SK-N-SH (cell line): ENCODE measurements around the gene GRM7. TPM values are rescaled to one million over a fixed set of nuclear protein-coding genes. Genes with fewer than 3 reads are reported as not detected.

Experiments used
- CTCF ChIA-PET: fragments of 300-600, 350-600 bp; formaldehyde crosslinking; extraction: SDS; loops from one replicate; lab custom pipeline; 2021; lab: Yijun Ruan, JAX
- POLR2A ChIA-PET: fragments of 350-600 bp; sonication (Branson Sonifier 250); formaldehyde crosslinking; extraction: SDS; loops from one replicate; lab custom pipeline; 2020; ENCODE audit warnings: antibody characterized with exemption, inconsistent platforms; lab: Yijun Ruan, JAX
- DNase-seq: peaks from one replicate; pipeline ENCODE4 v3.0.0; 2012
- H2AFZ ChIP-seq: fragments of 200-600 bp; sonication (generic); 2 replicates; pipeline ENCODE4 v1.8.1; 2016; ENCODE audit warnings: antibody characterized with exemption, mild to moderate bottlenecking, low read depth
- H3F3A ChIP-seq: fragments of 200-600 bp; sonication (generic); replicated peaks from 2 replicates; pipeline ENCODE3; 2016; ENCODE audit warnings: antibody characterized with exemption, mild to moderate bottlenecking; ENCODE audit not compliant: insufficient read depth
- H3K27ac ChIP-seq, 2 experiments: fragments of 200-500 bp in 1 of 2; fragments of 200-600 bp in 1 of 2; sonication (Bioruptor generic) in 1 of 2; sonication (generic), shearing (Covaris generic) in 1 of 2; 2 replicates each; pipeline versions ENCODE4 v1.5.1 to v1.6.1; 2014 to 2016; ENCODE audit warnings: low read depth in 2 of 2, inconsistent platforms in 1 of 2, low read length in 1 of 2, mild to moderate bottlenecking in 1 of 2, mixed read lengths in 1 of 2
- H3K27me3 ChIP-seq: fragments of 200-600 bp; sonication (generic), shearing (Covaris generic); 2 replicates; pipeline ENCODE4 v1.6.1; 2016; ENCODE audit warnings: mixed run types; ENCODE audit not compliant: insufficient read depth
- H3K36me3 ChIP-seq, 2 experiments: fragments of 200-500 bp in 1 of 2; fragments of 200-600 bp in 1 of 2; sonication (Bioruptor generic) in 1 of 2; sonication (generic) in 1 of 2; replicated peaks in 1 of 2; 2 replicates each; pipeline versions ENCODE3 to v1.5.1; 2014 to 2016; ENCODE audit warnings: low read length in 1 of 2, mild to moderate bottlenecking in 1 of 2; ENCODE audit not compliant: insufficient read depth in 2 of 2, control insufficient read depth in 1 of 2
- H3K4me1 ChIP-seq, 2 experiments: fragments of 200-500 bp in 1 of 2; fragments of 200-600 bp in 1 of 2; sonication (Bioruptor generic) in 1 of 2; sonication (generic), shearing (Covaris generic) in 1 of 2; 2 replicates each; pipeline versions ENCODE4 v1.5.1 to v1.6.1; 2014 to 2016; ENCODE audit warnings: low read depth in 1 of 2, low read length in 1 of 2, mixed run types in 1 of 2; ENCODE audit not compliant: insufficient read depth in 2 of 2, control insufficient read depth in 1 of 2
- H3K4me2 ChIP-seq: fragments of 200-600 bp; sonication (generic), shearing (Covaris generic); 2 replicates; pipeline ENCODE4 v1.6.1; 2017; ENCODE audit warnings: mixed run types
- H3K4me3 ChIP-seq, 2 experiments: fragments of 200-500 bp in 1 of 2; fragments of 200-600 bp in 1 of 2; sonication (Bioruptor generic) in 1 of 2; sonication (generic), shearing (Covaris generic) in 1 of 2; 2 replicates each; pipeline versions ENCODE4 v1.5.1 to v1.8.1; 2014 to 2016; ENCODE audit warnings: low read depth in 2 of 2, inconsistent platforms in 1 of 2, low read length in 1 of 2, mild to moderate bottlenecking in 1 of 2, mixed read lengths in 1 of 2, moderate library complexity in 1 of 2
- H3K79me2 ChIP-seq: fragments of 200-600 bp; sonication (generic); 2 replicates; pipeline ENCODE4 v1.8.1; 2017; ENCODE audit warnings: mild to moderate bottlenecking; ENCODE audit not compliant: insufficient read depth
- H3K9ac ChIP-seq: fragments of 200-600 bp; sonication (generic); 2 replicates; pipeline ENCODE4 v1.6.1; 2017; ENCODE audit warnings: mixed run types
- H3K9me2 ChIP-seq: fragments of 200-600 bp; sonication (generic); 2 replicates; pipeline ENCODE4 v1.6.1; 2017; ENCODE audit warnings: mixed run types
- H3K9me3 ChIP-seq: fragments of 200-600 bp; sonication (generic); 2 replicates; pipeline ENCODE4 v1.6.1; 2017; ENCODE audit warnings: mixed run types, mild to moderate bottlenecking, moderate library complexity
- H4K20me1 ChIP-seq: fragments of 200-600 bp; sonication (generic); 2 replicates; pipeline ENCODE4 v1.6.1; 2017; ENCODE audit warnings: mild to moderate bottlenecking, mixed run types; ENCODE audit not compliant: insufficient read depth
- ELF1 ChIP-seq: IDR thresholded peaks from 2 replicates; pipeline ENCODE4 v1.4.0; 2012
- EP300 ChIP-seq, 2 experiments: IDR thresholded peaks; 2 replicates each; pipeline versions ENCODE4 v1.4.0 to v1.6.1; 2012; ENCODE audit warnings: borderline replicate concordance in 1 of 2, low read depth in 1 of 2, low read length in 1 of 2
- GATA2 ChIP-seq: sonication (generic); formaldehyde crosslinking; IDR thresholded peaks from 2 replicates; pipeline ENCODE4 v1.5.0; 2020; ENCODE audit warnings: mild to moderate bottlenecking, missing genetic modification reagents
- RAD21 ChIP-seq: IDR thresholded peaks from 2 replicates; pipeline ENCODE4 v1.6.1; 2012; ENCODE audit warnings: mild to moderate bottlenecking, low read length
- SIN3A ChIP-seq: IDR thresholded peaks from 2 replicates; pipeline ENCODE4 v1.6.1; 2012; ENCODE audit warnings: low read depth, mild to moderate bottlenecking, low read length, moderate library complexity, borderline replicate concordance
- SMC3 ChIP-seq: IDR thresholded peaks from 2 replicates; pipeline ENCODE4 v1.6.1; 2012; ENCODE audit warnings: low read depth, low read length, improper control_type of control experiment
- TAF1 ChIP-seq: IDR thresholded peaks from 2 replicates; pipeline ENCODE4 v1.6.1; 2012; ENCODE audit warnings: low read depth, mild to moderate bottlenecking, low read length, moderate library complexity, borderline replicate concordance
- TEAD4 ChIP-seq: IDR thresholded peaks from 2 replicates; pipeline ENCODE4 v1.4.0; 2012; ENCODE audit warnings: mild to moderate bottlenecking, borderline replicate concordance; ENCODE audit not compliant: insufficient read depth
- WGBS: methylation state at CpG from one replicate; pipeline ENCODE4 v1.1.6; 2017; ENCODE audit warnings: low lambda C conversion rate; 5-methylcytosine and 5-hydroxymethylcytosine counted together
- polyA plus RNA-seq, 3 experiments: library from polyadenylated mRNA; depleted of rRNA; stranded (reverse); fragments of >200 nt; gene quantifications; 2 replicates each; pipeline ENCODE4 v1.2.3, GENCODE V29; 2012
- TF ChIP-seq, protein P1 (sequence below): fragments of 200-600 bp; sonication (generic); IDR thresholded peaks from 2 replicates; pipeline ENCODE4 v1.6.1; 2017; ENCODE audit warnings: antibody characterized with exemption, mild to moderate bottlenecking, moderate library complexity
- TF ChIP-seq, protein P2 (sequence below): fragments of 150-350 bp; IDR thresholded peaks from 2 replicates; pipeline ENCODE4 v1.6.1; 2017; ENCODE audit warnings: antibody characterized with exemption, low read length, low read depth, borderline replicate concordance
- TF ChIP-seq, protein P3 (sequence below): fragments of 150-350 bp; IDR thresholded peaks from 2 replicates; pipeline ENCODE4 v1.6.1; 2016; ENCODE audit warnings: mild to moderate bottlenecking, low read depth, low read length

The GRM7 gene
- polyA plus RNA-seq, 1 of the 3 experiments (the other 2 are of a cell fraction), result 0.03 TPM

DNA sequence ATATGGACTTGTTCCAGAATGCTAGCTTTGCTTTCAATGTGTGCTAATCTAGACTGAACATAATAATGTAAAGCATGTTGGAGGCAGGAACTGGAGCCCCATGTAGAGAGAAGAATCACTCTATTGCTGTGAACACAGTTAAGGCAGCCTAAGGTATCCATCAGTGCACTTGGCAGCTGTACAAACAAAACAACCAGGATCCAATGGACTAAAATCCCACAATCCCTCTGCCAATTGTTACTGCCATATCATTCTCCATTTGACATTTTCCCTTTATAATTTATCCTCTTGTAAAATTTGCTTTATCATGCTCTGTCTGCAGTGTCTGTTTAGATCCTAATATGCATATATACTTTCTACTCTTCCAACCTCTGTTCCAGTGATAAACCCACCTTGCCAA is 883.9 kb downstream of the GRM7 start:
- no peak overlapping the region for H3K9ac ChIP-seq
- H3F3A ChIP-seq, result no peaks in the 10 kb centered on the region
- H3K27me3 ChIP-seq, result no peaks in the 10 kb centered on the region
- POLR2A ChIA-PET, result no interaction called here
- DNase-seq, result no peak
- no peaks in the 10 kb centered on the region for H3K9me3 ChIP-seq
- no peaks in the 10 kb centered on the region; a peak in 1 of 4 replicates for H3K4me1 ChIP-seq
- H2AFZ ChIP-seq, result no peak overlapping the region
- no peak overlapping the region for H3K27ac ChIP-seq
- H3K36me3 ChIP-seq, result no peaks in the 10 kb centered on the region
- H3K4me2 ChIP-seq, result no peak overlapping the region
- no peak overlapping the region for H3K4me3 ChIP-seq
- H3K9me2 ChIP-seq, result no peaks in the 10 kb centered on the region
- no peaks in the 10 kb centered on the region for H4K20me1 ChIP-seq
- TF ChIP-seq SMC3, result no peak
- TF ChIP-seq EP300 (IDR thresholded peaks at IDR 0.05; ENCODE audit: borderline replicate concordance in 1 of 2, low read depth in 1 of 2, low read length in 1 of 2), result no peak
- no peak for TF ChIP-seq TEAD4
- no peaks in the 10 kb centered on the region for H3K79me2 ChIP-seq
- CTCF ChIA-PET, result no interaction called here

DNA sequence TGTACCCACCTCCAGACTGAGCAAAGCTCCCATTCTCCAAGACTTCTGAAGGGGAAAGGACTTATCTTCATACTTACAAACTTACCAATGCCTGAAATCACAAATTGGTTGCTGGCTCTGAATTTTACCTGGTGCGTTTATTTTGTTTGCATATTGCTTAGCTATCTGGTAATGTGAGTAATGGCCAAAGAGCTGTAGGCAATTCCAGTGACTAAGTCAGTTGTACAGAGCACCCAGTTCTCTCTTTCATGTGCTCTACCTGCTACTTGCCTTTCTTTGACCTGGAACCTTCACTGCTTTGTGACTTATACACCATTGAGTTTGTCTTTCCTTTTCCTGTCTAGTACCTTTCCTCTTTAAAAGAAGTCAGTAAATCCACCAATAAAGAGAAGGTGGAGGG is 884.8 kb downstream of the GRM7 start:
- no peaks in the 10 kb centered on the region for H3F3A ChIP-seq
- H3K36me3 ChIP-seq, result no peaks in the 10 kb centered on the region
- no peaks in the 10 kb centered on the region for H3K9me3 ChIP-seq
- H4K20me1 ChIP-seq, result no peaks in the 10 kb centered on the region
- ChIA-PET POLR2A (no interaction called here), CTCF (no interaction called here)
- TF ChIP-seq, protein P1, sequence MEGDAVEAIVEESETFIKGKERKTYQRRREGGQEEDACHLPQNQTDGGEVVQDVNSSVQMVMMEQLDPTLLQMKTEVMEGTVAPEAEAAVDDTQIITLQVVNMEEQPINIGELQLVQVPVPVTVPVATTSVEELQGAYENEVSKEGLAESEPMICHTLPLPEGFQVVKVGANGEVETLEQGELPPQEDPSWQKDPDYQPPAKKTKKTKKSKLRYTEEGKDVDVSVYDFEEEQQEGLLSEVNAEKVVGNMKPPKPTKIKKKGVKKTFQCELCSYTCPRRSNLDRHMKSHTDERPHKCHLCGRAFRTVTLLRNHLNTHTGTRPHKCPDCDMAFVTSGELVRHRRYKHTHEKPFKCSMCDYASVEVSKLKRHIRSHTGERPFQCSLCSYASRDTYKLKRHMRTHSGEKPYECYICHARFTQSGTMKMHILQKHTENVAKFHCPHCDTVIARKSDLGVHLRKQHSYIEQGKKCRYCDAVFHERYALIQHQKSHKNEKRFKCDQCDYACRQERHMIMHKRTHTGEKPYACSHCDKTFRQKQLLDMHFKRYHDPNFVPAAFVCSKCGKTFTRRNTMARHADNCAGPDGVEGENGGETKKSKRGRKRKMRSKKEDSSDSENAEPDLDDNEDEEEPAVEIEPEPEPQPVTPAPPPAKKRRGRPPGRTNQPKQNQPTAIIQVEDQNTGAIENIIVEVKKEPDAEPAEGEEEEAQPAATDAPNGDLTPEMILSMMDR, result no peak
- TF ChIP-seq, protein P2, sequence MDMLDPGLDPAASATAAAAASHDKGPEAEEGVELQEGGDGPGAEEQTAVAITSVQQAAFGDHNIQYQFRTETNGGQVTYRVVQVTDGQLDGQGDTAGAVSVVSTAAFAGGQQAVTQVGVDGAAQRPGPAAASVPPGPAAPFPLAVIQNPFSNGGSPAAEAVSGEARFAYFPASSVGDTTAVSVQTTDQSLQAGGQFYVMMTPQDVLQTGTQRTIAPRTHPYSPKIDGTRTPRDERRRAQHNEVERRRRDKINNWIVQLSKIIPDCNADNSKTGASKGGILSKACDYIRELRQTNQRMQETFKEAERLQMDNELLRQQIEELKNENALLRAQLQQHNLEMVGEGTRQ, result no peak
- TF ChIP-seq RAD21, result no peak
- no peak for TF ChIP-seq SIN3A
- no peak for TF ChIP-seq ELF1
- no peak for TF ChIP-seq SMC3
- no peak for TF ChIP-seq GATA2
- TF ChIP-seq, protein P3, sequence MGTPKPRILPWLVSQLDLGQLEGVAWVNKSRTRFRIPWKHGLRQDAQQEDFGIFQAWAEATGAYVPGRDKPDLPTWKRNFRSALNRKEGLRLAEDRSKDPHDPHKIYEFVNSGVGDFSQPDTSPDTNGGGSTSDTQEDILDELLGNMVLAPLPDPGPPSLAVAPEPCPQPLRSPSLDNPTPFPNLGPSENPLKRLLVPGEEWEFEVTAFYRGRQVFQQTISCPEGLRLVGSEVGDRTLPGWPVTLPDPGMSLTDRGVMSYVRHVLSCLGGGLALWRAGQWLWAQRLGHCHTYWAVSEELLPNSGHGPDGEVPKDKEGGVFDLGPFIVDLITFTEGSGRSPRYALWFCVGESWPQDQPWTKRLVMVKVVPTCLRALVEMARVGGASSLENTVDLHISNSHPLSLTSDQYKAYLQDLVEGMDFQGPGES, result no peak
- TF ChIP-seq TAF1, result no peak
- no peak overlapping the region for H2AFZ ChIP-seq
- no peaks in the 10 kb centered on the region; a peak in 1 of 4 replicates for H3K4me1 ChIP-seq
- H3K9ac ChIP-seq, result no peak overlapping the region
- no peaks in the 10 kb centered on the region for H3K9me2 ChIP-seq
- no peak overlapping the region for H3K4me3 ChIP-seq
- H3K27me3 ChIP-seq, result no peaks in the 10 kb centered on the region
- no peak overlapping the region for H3K27ac ChIP-seq
- H3K4me2 ChIP-seq, result no peak overlapping the region
- DNase-seq, result no peak
- H3K79me2 ChIP-seq, result no peaks in the 10 kb centered on the region
- 29% methylated on average over 1 of the region's 1 CpG for WGBS
